Natural killer cell (primary cell): ENCODE results near the gene PXDN. TPM values are rescaled to one million over a fixed set of nuclear protein-coding genes. Genes with fewer than 3 reads are reported as not detected.

Experiments
- ATAC-seq, 3 donors: fragments of 150-1000 bp in 2 of 3; fragments of 200-7000 bp in 1 of 3; cut with Tn5 transposase; 1 replicate in 1 of 3; 2 replicates in 2 of 3; pipeline ENCODE4 v1.10.0; 2021; ENCODE audit warnings: mild to moderate bottlenecking in 2 of 3, moderate library complexity in 2 of 3
- DNase-seq, 2 donors: peaks; one replicate each; pipeline versions ENCODE4 v3.0.0 to v3.0.0-alpha.2; 2013 to 2021; ENCODE audit warnings: mixed read lengths in 1 of 2
- H3K27ac ChIP-seq: one replicate; pipeline ENCODE4 v1.5.1; 2013; ENCODE audit warnings: mild to moderate bottlenecking, low read length
- H3K27me3 ChIP-seq: one replicate; pipeline ENCODE4 v1.6.1; 2013; ENCODE audit warnings: low read length; ENCODE audit not compliant: control insufficient read depth, insufficient read depth
- H3K36me3 ChIP-seq: one replicate; pipeline ENCODE4 v1.6.1; 2013; ENCODE audit warnings: low read length; ENCODE audit not compliant: control insufficient read depth, insufficient read depth
- H3K4me1 ChIP-seq: one replicate; pipeline ENCODE4 v1.6.1; 2013; ENCODE audit warnings: low read length; ENCODE audit not compliant: control insufficient read depth, insufficient read depth
- H3K4me3 ChIP-seq: one replicate; pipeline ENCODE4 v1.5.1; 2013; ENCODE audit warnings: low read length
- H3K9me3 ChIP-seq: one replicate; pipeline ENCODE4 v1.6.1; 2013; ENCODE audit warnings: low read length; ENCODE audit not compliant: control insufficient read depth, insufficient read depth
- H3K27ac Mint-ChIP-seq, 2 donors: one replicate each; pipeline ENCODE4 v1.8.0; 2022; ENCODE audit warnings: mild to moderate bottlenecking in 2 of 2, mixed read lengths in 2 of 2, moderate library complexity in 1 of 2
- H3K27me3 Mint-ChIP-seq, 2 donors: one replicate each; pipeline ENCODE4 v1.8.0; 2022; ENCODE audit warnings: low read depth in 2 of 2, mixed read lengths in 2 of 2
- H3K36me3 Mint-ChIP-seq: one replicate; pipeline ENCODE4 v1.8.0; 2022; ENCODE audit warnings: mixed read lengths
- H3K4me1 Mint-ChIP-seq, 2 donors: one replicate each; pipeline ENCODE4 v1.8.0; 2022; ENCODE audit warnings: mixed read lengths in 2 of 2
- H3K4me3 Mint-ChIP-seq: one replicate; pipeline ENCODE4 v1.8.0; 2022; ENCODE audit warnings: mild to moderate bottlenecking, moderate library complexity, mixed read lengths
- H3K9me3 Mint-ChIP-seq, 2 donors: one replicate each; pipeline ENCODE4 v1.8.0; 2022; ENCODE audit warnings: mixed read lengths in 2 of 2
- WGBS: methylation state at CpG from one replicate; pipeline ENCODE4 v1.1.7; 2013; ENCODE audit warnings: missing lambda C conversion rate; ENCODE audit not compliant: insufficient coverage; 5-methylcytosine and 5-hydroxymethylcytosine counted together
- intact Hi-C: fragments of 100-400 bp; cut with micrococcal nuclease; formaldehyde crosslinking; loops from one replicate; pipeline ENCODE4 v1.14.2; 2022
- total RNA-seq, 4 donors: library from RNA; stranded (reverse); fragments of 120-200 nt in 1 of 4; gene quantifications; one replicate each; pipeline versions ENCODE4 v1.2.3 to v1.2.4, GENCODE V29; 2013 to 2022
- TF ChIP-seq, protein P1 (sequence below): fragments of 200-600 bp; IDR thresholded peaks from one replicate; pipeline ENCODE4 v1.8.0; 2022; ENCODE audit warnings: antibody characterized with exemption

PXDN gene
- total RNA-seq, 3 donors from 2014 or later (not counting 1 experiment from before 2014, with no cell fraction given): 2.1 to 3.7 (median 2.5) TPM

- no peaks in the 10 kb centered on the region for H3K36me3 Mint-ChIP-seq
- no peaks in the 10 kb centered on the region for H3K4me1 Mint-ChIP-seq
- Histone ChIP-seq H3K36me3 (no peaks in the 10 kb centered on the region), H3K4me3 (no peak overlapping the region), H3K27ac (no peak overlapping the region), H3K27me3 (no peaks in the 10 kb centered on the region), H3K9me3 (no peaks in the 10 kb centered on the region), H3K4me1 (no peaks in the 10 kb centered on the region)
- no peaks in the 10 kb centered on the region for H3K9me3 Mint-ChIP-seq
- TF ChIP-seq, protein P1, sequence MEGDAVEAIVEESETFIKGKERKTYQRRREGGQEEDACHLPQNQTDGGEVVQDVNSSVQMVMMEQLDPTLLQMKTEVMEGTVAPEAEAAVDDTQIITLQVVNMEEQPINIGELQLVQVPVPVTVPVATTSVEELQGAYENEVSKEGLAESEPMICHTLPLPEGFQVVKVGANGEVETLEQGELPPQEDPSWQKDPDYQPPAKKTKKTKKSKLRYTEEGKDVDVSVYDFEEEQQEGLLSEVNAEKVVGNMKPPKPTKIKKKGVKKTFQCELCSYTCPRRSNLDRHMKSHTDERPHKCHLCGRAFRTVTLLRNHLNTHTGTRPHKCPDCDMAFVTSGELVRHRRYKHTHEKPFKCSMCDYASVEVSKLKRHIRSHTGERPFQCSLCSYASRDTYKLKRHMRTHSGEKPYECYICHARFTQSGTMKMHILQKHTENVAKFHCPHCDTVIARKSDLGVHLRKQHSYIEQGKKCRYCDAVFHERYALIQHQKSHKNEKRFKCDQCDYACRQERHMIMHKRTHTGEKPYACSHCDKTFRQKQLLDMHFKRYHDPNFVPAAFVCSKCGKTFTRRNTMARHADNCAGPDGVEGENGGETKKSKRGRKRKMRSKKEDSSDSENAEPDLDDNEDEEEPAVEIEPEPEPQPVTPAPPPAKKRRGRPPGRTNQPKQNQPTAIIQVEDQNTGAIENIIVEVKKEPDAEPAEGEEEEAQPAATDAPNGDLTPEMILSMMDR: no peak
- no peak for ATAC-seq
- WGBS: 80% methylated on average over 15 of the region's 17 CpGs
- no peak overlapping the region for H3K4me3 Mint-ChIP-seq
- intact Hi-C loops: no loop called here
- no peak for DNase-seq
- H3K27ac Mint-ChIP-seq: no peak overlapping the region
- H3K27me3 Mint-ChIP-seq: peaks cover 18 to 20% of the 10 kb centered on the region in 2 donors
These were observed 157.1 kb downstream of the PXDN start for GRCh38 chr2:1586923-1587840.

GRCh38 chr2:1586251-1586922 is 157.9 kb downstream of the PXDN start:
- intact Hi-C loops: no loop called here
- Mint-ChIP-seq H3K27me3 (peaks cover 20 to 24% of the 10 kb centered on the region in 2 donors), H3K27ac (no peak overlapping the region), H3K9me3 (no peaks in the 10 kb centered on the region), H3K4me1 (no peaks in the 10 kb centered on the region), H3K36me3 (no peaks in the 10 kb centered on the region), H3K4me3 (no peak overlapping the region)
- H3K27me3 ChIP-seq: no peaks in the 10 kb centered on the region
- no peaks in the 10 kb centered on the region for H3K36me3 ChIP-seq
- H3K27ac ChIP-seq: no peak overlapping the region
- no peaks in the 10 kb centered on the region for H3K4me1 ChIP-seq
- no peaks in the 10 kb centered on the region for H3K9me3 ChIP-seq
- DNase-seq (no peak), ATAC-seq (no peak)
- H3K4me3 ChIP-seq: no peak overlapping the region
- 85% methylated on average over 14 of the region's 14 CpGs for WGBS
- TF ChIP-seq, protein P1: no peak

- H3K27me3 ChIP-seq: no peaks in the 10 kb centered on the region
- H3K9me3 ChIP-seq: no peaks in the 10 kb centered on the region
- TF ChIP-seq, protein P1: no peak
- 92% methylated on average over 17 of the region's 17 CpGs for WGBS
- no peaks in the 10 kb centered on the region for H3K36me3 Mint-ChIP-seq
- no peak overlapping the region for H3K4me3 ChIP-seq
- H3K4me1 Mint-ChIP-seq: no peaks in the 10 kb centered on the region
- peaks cover 13 to 16% of the 10 kb centered on the region in 2 donors for H3K27me3 Mint-ChIP-seq
- ATAC-seq (no peak), DNase-seq (no peak)
- H3K27ac ChIP-seq: no peak overlapping the region
- no peaks in the 10 kb centered on the region for H3K36me3 ChIP-seq
- H3K4me3 Mint-ChIP-seq: no peak overlapping the region
- H3K27ac Mint-ChIP-seq: no peak overlapping the region
- intact Hi-C loops: no loop called here
- no peaks in the 10 kb centered on the region for H3K4me1 ChIP-seq
- H3K9me3 Mint-ChIP-seq: no peaks in the 10 kb centered on the region
These were observed 158.7 kb downstream of the PXDN start for GRCh38 chr2:1585635-1586034.
